Upper lobe of left lung (tissue), 6 donors: ENCODE results near the gene USP24. TPM values are rescaled to one million over a fixed set of nuclear protein-coding genes. Genes with fewer than 3 reads are reported as not detected.

ENCODE experiments used
- ATAC-seq, 2 donors: fragments of 200-7000 bp; cut with Tn5 transposase; one replicate each; pipeline ENCODE4 v1.9.1; 2022; ENCODE audit warnings: mild to moderate bottlenecking in 2 of 2, moderate library complexity in 2 of 2; ENCODE audit not compliant: low FRiP score in 2 of 2
- DNase-seq, 2 donors: peaks; one replicate each; pipeline ENCODE4 v3.0.0-alpha.2; 2019 to 2020
- H3K27ac ChIP-seq, 4 donors: fragments of 200-600 bp; sonication (generic); one replicate each; pipeline ENCODE4 v1.5.1; 2016 to 2019
- H3K27me3 ChIP-seq, 4 donors: fragments of 200-600 bp; sonication (generic); one replicate each; pipeline ENCODE4 v1.5.1; 2017 to 2019
- H3K36me3 ChIP-seq, 4 donors: fragments of 200-600 bp; sonication (generic); one replicate each; pipeline ENCODE4 v1.5.1; 2016 to 2019
- H3K4me1 ChIP-seq, 4 donors: fragments of 200-600 bp; sonication (generic); one replicate each; pipeline ENCODE4 v1.5.1; 2018 to 2019
- H3K4me3 ChIP-seq, 4 donors: fragments of 200-600 bp; sonication (generic); one replicate each; pipeline ENCODE4 v1.5.1; 2017 to 2019; ENCODE audit warnings: mild to moderate bottlenecking in 2 of 4, moderate library complexity in 1 of 4
- H3K9me3 ChIP-seq, 4 donors: fragments of 200-600 bp; sonication (generic); one replicate each; pipeline ENCODE4 v1.5.1; 2018 to 2019
- EP300 ChIP-seq, 4 donors: sonication (generic); formaldehyde crosslinking; IDR thresholded peaks; one replicate each; pipeline ENCODE4 v1.5.1; 2017; ENCODE audit warnings: antibody characterized with exemption in 4 of 4, control low read depth in 2 of 4
- POLR2A ChIP-seq, 4 donors: fragments of 450-650 bp; IDR thresholded peaks; one replicate each; pipeline ENCODE4 v1.5.1; 2016 to 2017; ENCODE audit warnings: antibody characterized with exemption in 4 of 4, mild to moderate bottlenecking in 2 of 4
- POLR2AphosphoS5 ChIP-seq, 2 donors: sonication (generic); formaldehyde crosslinking; IDR thresholded peaks; one replicate each; pipeline ENCODE4 v1.5.1; 2017; ENCODE audit warnings: antibody characterized with exemption in 2 of 2
- WGBS, 2 donors: methylation state at CpG; one replicate each; pipeline ENCODE4 v1.1.5; 2017 to 2018; 5-methylcytosine and 5-hydroxymethylcytosine counted together
- total RNA-seq, 6 donors: library from RNA; depleted of rRNA in 4 of 6; stranded (reverse); fragments of >200 nt in 4 of 6; gene quantifications; one replicate each; pipeline versions ENCODE4 v1.1.0 to v1.2.1, GENCODE V29; 2016 to 2021
- TF ChIP-seq, protein P1 (sequence below), 6 experiments: fragments of 450-650 bp in 4 of 6; fragments of 200-600 bp in 2 of 6; sonication (generic) in 2 of 6; IDR thresholded peaks; one replicate each; pipeline ENCODE4 v1.5.1; 2016 to 2019; ENCODE audit warnings: antibody characterized with exemption in 6 of 6
- donor health status: DM: no; HTN: no; CAD: no; lungs with moderate emphysema.
- donor health status: DM: no; HTN: yes; CAD: no; lungs with severe emphysema.

Gene USP24
- total RNA-seq, 6 donors from 2014 or later: 31.9 to 57.6 (median 41.9) TPM

DNA sequence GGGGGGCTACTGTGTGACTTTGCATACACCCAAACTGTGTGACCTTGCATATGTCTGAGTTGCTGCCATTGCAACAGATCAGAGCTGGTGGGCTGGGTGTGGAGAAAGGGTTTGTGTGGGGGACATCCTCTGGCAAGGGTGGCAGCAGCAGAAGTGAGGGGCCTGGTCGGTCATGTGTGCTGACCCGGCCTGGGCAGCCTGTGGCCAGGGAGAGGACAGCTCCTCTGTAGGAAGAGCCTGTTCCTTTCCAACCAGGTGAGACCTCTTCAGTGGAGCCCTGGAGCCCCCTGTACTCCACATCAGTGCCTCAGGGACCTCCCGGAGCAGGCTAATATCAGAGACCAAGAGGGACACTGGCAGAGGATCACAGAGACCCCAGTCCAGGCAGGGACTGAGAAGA is 167.6 kb downstream of the USP24 start:
- TF ChIP-seq POLR2AphosphoS5 (IDR thresholded peaks at IDR 0.05) (no peak), EP300 (IDR thresholded peaks at IDR 0.05) (no peak), POLR2A (IDR thresholded peaks at IDR 0.05) (no peak)
- TF ChIP-seq, protein P1, sequence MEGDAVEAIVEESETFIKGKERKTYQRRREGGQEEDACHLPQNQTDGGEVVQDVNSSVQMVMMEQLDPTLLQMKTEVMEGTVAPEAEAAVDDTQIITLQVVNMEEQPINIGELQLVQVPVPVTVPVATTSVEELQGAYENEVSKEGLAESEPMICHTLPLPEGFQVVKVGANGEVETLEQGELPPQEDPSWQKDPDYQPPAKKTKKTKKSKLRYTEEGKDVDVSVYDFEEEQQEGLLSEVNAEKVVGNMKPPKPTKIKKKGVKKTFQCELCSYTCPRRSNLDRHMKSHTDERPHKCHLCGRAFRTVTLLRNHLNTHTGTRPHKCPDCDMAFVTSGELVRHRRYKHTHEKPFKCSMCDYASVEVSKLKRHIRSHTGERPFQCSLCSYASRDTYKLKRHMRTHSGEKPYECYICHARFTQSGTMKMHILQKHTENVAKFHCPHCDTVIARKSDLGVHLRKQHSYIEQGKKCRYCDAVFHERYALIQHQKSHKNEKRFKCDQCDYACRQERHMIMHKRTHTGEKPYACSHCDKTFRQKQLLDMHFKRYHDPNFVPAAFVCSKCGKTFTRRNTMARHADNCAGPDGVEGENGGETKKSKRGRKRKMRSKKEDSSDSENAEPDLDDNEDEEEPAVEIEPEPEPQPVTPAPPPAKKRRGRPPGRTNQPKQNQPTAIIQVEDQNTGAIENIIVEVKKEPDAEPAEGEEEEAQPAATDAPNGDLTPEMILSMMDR (IDR thresholded peaks at IDR 0.05): no peak
- H3K9me3 ChIP-seq: no peaks in the 10 kb centered on the region
- H3K4me3 ChIP-seq: no peak overlapping the region
- no peaks in the 10 kb centered on the region for H3K27me3 ChIP-seq
- H3K4me1 ChIP-seq: peaks cover 0 to under 1% (median 0%) of the 10 kb centered on the region in 4 donors
- ATAC-seq: no peak
- 97 to 100% methylated on average over 1 to 3 of the region's 3 CpGs for WGBS, 2 donors
- no peak overlapping the region for H3K27ac ChIP-seq
- DNase-seq: no peak
- H3K36me3 ChIP-seq: peaks cover 0 to 8% (median 2%) of the 10 kb centered on the region in 4 donors

DNA sequence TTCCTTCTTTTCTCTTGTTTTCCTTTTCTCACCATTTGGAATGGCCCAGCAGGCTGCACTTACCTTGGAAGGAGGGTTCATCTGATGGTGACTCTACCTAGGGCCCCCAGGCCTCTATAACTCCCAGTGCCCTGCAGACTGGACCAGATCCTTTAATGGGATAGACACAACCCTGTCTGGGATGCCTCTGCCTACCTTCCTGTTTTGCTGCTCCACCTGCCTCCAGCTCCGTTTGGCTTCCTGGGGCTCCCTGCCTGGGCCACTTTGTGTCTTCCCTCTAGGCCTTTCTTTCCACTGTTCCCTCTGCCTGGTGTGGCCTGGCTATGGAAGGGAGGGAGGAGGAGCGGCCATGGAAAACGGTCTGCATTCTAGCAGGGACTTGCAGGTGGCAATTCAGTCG is 168.3 kb downstream of the USP24 start:
- H3K27ac ChIP-seq: no peak overlapping the region
- 88 to 90% methylated on average over 4 of the region's 4 CpGs for WGBS, 2 donors
- peaks cover 0 to 5% (median 2%) of the 10 kb centered on the region in 4 donors for H3K36me3 ChIP-seq
- ATAC-seq (no peak), DNase-seq (no peak)
- no peaks in the 10 kb centered on the region for H3K27me3 ChIP-seq
- no peaks in the 10 kb centered on the region for H3K9me3 ChIP-seq
- TF ChIP-seq, protein P1 (IDR thresholded peaks at IDR 0.05): no peak
- no peak for TF ChIP-seq POLR2AphosphoS5 (IDR thresholded peaks at IDR 0.05)
- no peak for TF ChIP-seq POLR2A (IDR thresholded peaks at IDR 0.05)
- TF ChIP-seq EP300 (IDR thresholded peaks at IDR 0.05): no peak
- no peak overlapping the region for H3K4me3 ChIP-seq
- no peaks in the 10 kb centered on the region for H3K4me1 ChIP-seq

DNA sequence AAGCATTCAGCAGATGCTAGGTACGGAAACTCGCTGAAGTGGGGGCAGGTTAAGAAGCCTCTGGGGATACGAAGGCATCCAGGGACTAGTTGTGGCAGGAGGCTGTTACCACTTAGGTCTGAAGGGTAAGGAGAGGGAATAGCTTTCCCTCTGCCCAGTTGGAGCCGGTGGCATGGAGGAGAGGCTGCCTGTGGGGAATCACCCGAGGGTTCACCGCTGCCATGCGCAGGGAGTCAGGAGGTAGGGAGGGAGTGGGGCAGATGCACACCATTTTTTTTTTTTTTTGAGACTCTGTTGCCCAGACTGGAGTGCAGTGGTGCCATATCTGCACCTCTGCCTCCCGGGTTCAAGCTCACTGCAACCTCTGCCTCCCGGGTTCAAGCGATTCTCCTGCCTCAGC is 169.7 kb downstream of the USP24 start:
- Histone ChIP-seq H3K36me3 (peaks cover 0 to 5% (median 2%) of the 10 kb centered on the region in 4 donors), H3K27ac (no peak overlapping the region), H3K27me3 (peaks cover 0 to 3% (median 0%) of the 10 kb centered on the region in 4 donors), H3K4me3 (no peak overlapping the region), H3K4me1 (peaks cover 0 to 3% (median 0%) of the 10 kb centered on the region in 4 donors), H3K9me3 (no peaks in the 10 kb centered on the region)
- DNase-seq: no peak
- ATAC-seq: no peak
- WGBS, 2 donors: 95 to 96% methylated on average over 10 of the region's 10 CpGs
- TF ChIP-seq EP300 (IDR thresholded peaks at IDR 0.05) (no peak), POLR2A (IDR thresholded peaks at IDR 0.05) (no peak), POLR2AphosphoS5 (IDR thresholded peaks at IDR 0.05) (no peak)
- TF ChIP-seq, protein P1 (IDR thresholded peaks at IDR 0.05): no peak

DNA sequence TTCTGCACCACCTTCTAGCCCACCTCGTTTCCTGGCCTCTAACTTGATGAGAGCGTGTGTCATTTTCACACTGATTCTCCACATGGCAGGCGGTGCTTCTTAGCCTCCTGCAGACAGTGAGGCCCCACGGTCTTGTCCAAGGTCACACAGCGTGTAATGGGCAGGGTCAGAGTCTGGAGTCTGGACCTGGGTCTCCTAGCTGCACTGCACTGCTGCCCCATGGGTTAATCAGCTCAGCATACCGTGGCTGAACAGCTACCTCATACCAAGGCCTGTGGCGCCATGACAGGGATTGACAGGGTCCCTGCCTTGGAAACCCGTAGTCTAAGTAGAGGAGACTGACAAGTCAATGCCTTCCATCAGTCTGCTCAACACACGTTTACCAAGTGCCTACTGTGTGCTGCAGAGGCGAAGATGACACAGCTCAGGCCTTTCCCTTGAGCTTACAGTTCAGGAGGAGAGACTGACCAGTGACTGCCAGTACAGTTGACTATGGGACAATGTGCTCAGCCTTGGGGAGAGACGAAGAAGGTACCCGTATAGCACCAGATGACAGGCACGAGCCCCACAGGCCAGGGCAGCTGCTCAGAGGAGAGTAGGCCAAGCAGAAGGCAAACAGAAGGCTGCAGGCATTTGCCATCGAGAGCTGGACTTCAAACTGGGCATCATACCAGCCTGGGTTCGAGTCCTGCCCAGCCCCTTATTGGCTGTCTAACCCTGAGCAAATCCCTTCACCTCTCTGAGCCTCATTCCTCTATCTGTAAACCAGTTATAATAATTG is 170.4 kb downstream of the USP24 start:
- DNase-seq: no peak
- WGBS, 2 donors: 88 to 89% methylated on average over 11 to 15 of the region's 15 CpGs
- H3K27ac ChIP-seq: no peak overlapping the region
- H3K36me3 ChIP-seq: peaks cover 0 to 5% (median 2%) of the 10 kb centered on the region in 4 donors
- no peak for ATAC-seq
- H3K4me1 ChIP-seq: peaks cover 0 to 10% (median under 1%) of the 10 kb centered on the region in 4 donors
- TF ChIP-seq, protein P1 (IDR thresholded peaks at IDR 0.05): no peak
- no peak for TF ChIP-seq POLR2AphosphoS5 (IDR thresholded peaks at IDR 0.05)
- H3K27me3 ChIP-seq: peaks cover 0 to 8% (median 0%) of the 10 kb centered on the region in 4 donors
- no peak overlapping the region for H3K4me3 ChIP-seq
- H3K9me3 ChIP-seq: no peaks in the 10 kb centered on the region
